Ishikawa (cell line): Measurements from ENCODE around the gene TMEM267.

Experiments
- CEBPB ChIP-seq: IDR thresholded peaks from 2 replicates; pipeline ENCODE4 v1.6.1; 2012
- CREB1 ChIP-seq: IDR thresholded peaks from 2 replicates; pipeline ENCODE4 v1.6.1; 2012; ENCODE audit warnings: low read depth
- EGR1 ChIP-seq: IDR thresholded peaks from 2 replicates; pipeline ENCODE4 v1.6.1; 2012
- EP300 ChIP-seq: IDR thresholded peaks from 2 replicates; pipeline ENCODE4 v1.6.1; 2012; ENCODE audit warnings: borderline replicate concordance
- FOXM1 ChIP-seq: IDR thresholded peaks from 2 replicates; pipeline ENCODE4 v1.6.1; 2012; ENCODE audit warnings: low read depth, borderline replicate concordance
- NFIC ChIP-seq: IDR thresholded peaks from 2 replicates; pipeline ENCODE4 v1.6.1; 2012
- RAD21 ChIP-seq: IDR thresholded peaks from 2 replicates; pipeline ENCODE4 v1.6.1; 2012; ENCODE audit warnings: low read depth
- TAF1 ChIP-seq: IDR thresholded peaks from 2 replicates; pipeline ENCODE4 v1.6.1; 2012; ENCODE audit warnings: low read depth, mild to moderate bottlenecking
- TCF12 ChIP-seq: IDR thresholded peaks from 2 replicates; pipeline ENCODE4 v1.6.1; 2012; ENCODE audit warnings: low read depth
- TEAD4 ChIP-seq: IDR thresholded peaks from 2 replicates; pipeline ENCODE4 v1.6.1; 2012
- YY1 ChIP-seq: IDR thresholded peaks from 2 replicates; pipeline ENCODE4 v1.6.1; 2012; ENCODE audit warnings: low read depth
- TF ChIP-seq, protein P1 (sequence below): IDR thresholded peaks from 2 replicates; pipeline ENCODE4 v1.6.1; 2012
- TF ChIP-seq, protein P2 (sequence below): IDR thresholded peaks from 2 replicates; pipeline ENCODE4 v1.6.1; 2012; ENCODE audit warnings: low read depth, mild to moderate bottlenecking

DNA sequence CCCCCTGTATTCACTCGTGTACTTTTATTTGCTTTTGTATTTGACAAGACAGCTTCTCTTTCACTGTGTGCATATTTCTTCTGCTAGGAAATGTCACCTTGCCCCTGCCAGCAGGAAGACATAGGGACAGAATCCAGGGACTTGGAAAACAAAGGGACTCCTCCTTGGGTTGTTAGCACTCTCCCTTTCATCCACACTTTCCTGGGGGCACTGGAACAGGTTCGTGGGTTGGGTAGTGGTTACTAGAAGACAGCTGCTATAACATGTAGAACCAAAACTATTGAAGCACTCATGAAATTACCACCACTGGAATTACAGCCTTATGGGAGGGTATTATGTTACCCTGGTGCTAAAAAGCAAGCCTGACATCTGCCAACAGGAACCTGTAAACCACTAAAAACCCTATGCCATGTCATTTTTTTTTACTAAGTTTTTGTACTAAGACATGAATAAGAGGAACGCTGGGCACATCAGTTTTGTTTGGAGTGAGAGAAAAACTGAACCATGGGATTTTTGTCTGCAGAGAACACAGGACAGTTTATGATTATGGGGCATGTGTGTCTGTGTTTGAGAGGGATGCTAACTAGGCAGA lies 66.8 kb downstream of the TMEM267 start:
- TF ChIP-seq EP300: no peak
- no peak for TF ChIP-seq TCF12
- TF ChIP-seq TEAD4: no peak
- no peak for TF ChIP-seq YY1
- TF ChIP-seq CEBPB: no peak
- no peak for TF ChIP-seq FOXM1
- TF ChIP-seq, protein P1, sequence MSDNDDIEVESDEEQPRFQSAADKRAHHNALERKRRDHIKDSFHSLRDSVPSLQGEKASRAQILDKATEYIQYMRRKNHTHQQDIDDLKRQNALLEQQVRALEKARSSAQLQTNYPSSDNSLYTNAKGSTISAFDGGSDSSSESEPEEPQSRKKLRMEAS: no peak
- TF ChIP-seq, protein P2, sequence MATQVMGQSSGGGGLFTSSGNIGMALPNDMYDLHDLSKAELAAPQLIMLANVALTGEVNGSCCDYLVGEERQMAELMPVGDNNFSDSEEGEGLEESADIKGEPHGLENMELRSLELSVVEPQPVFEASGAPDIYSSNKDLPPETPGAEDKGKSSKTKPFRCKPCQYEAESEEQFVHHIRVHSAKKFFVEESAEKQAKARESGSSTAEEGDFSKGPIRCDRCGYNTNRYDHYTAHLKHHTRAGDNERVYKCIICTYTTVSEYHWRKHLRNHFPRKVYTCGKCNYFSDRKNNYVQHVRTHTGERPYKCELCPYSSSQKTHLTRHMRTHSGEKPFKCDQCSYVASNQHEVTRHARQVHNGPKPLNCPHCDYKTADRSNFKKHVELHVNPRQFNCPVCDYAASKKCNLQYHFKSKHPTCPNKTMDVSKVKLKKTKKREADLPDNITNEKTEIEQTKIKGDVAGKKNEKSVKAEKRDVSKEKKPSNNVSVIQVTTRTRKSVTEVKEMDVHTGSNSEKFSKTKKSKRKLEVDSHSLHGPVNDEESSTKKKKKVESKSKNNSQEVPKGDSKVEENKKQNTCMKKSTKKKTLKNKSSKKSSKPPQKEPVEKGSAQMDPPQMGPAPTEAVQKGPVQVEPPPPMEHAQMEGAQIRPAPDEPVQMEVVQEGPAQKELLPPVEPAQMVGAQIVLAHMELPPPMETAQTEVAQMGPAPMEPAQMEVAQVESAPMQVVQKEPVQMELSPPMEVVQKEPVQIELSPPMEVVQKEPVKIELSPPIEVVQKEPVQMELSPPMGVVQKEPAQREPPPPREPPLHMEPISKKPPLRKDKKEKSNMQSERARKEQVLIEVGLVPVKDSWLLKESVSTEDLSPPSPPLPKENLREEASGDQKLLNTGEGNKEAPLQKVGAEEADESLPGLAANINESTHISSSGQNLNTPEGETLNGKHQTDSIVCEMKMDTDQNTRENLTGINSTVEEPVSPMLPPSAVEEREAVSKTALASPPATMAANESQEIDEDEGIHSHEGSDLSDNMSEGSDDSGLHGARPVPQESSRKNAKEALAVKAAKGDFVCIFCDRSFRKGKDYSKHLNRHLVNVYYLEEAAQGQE: no peak
- no peak for TF ChIP-seq NFIC
- TF ChIP-seq EGR1: no peak
- no peak for TF ChIP-seq TAF1
- TF ChIP-seq RAD21: no peak
- TF ChIP-seq CREB1: no peak
